IgD-negative memory B cell (primary cell): ENCODE data around the gene LRG1. TPM values are rescaled to one million over a fixed set of nuclear protein-coding genes. Genes with fewer than 3 reads are reported as not detected.

ENCODE experiments used
- H3K27ac Mint-ChIP-seq, 3 donors: one replicate each; pipeline ENCODE4 v1.8.0; 2020 to 2022; ENCODE audit warnings: mild to moderate bottlenecking in 3 of 3, mixed read lengths in 3 of 3, moderate library complexity in 1 of 3
- H3K27me3 Mint-ChIP-seq: one replicate; pipeline ENCODE4 v1.8.0; 2021; ENCODE audit warnings: mixed read lengths
- H3K36me3 Mint-ChIP-seq: one replicate; pipeline ENCODE4 v1.8.0; 2020; ENCODE audit warnings: mild to moderate bottlenecking, mixed read lengths
- H3K4me1 Mint-ChIP-seq, 3 donors: one replicate each; pipeline ENCODE4 v1.8.0; 2020 to 2022; ENCODE audit warnings: mixed read lengths in 3 of 3, mild to moderate bottlenecking in 1 of 3
- H3K4me3 Mint-ChIP-seq, 4 donors: one replicate each; pipeline ENCODE4 v1.8.0; 2020 to 2022; ENCODE audit warnings: mild to moderate bottlenecking in 4 of 4, mixed read lengths in 4 of 4, moderate library complexity in 3 of 4
- H3K9me3 Mint-ChIP-seq, 3 donors: one replicate each; pipeline ENCODE4 v1.8.0; 2020 to 2021; ENCODE audit warnings: mixed read lengths in 3 of 3, mild to moderate bottlenecking in 1 of 3
- polyA plus RNA-seq: library from polyadenylated mRNA; unstranded; fragments of 300-500 nt; fragmentation: Illumina TruSeq; gene quantifications from one replicate; pipeline ENCODE4 v1.2.3, GENCODE V29; 2021

The LRG1 gene
- polyA plus RNA-seq, 1 donor from 2014 or later: 0.81 TPM

DNA sequence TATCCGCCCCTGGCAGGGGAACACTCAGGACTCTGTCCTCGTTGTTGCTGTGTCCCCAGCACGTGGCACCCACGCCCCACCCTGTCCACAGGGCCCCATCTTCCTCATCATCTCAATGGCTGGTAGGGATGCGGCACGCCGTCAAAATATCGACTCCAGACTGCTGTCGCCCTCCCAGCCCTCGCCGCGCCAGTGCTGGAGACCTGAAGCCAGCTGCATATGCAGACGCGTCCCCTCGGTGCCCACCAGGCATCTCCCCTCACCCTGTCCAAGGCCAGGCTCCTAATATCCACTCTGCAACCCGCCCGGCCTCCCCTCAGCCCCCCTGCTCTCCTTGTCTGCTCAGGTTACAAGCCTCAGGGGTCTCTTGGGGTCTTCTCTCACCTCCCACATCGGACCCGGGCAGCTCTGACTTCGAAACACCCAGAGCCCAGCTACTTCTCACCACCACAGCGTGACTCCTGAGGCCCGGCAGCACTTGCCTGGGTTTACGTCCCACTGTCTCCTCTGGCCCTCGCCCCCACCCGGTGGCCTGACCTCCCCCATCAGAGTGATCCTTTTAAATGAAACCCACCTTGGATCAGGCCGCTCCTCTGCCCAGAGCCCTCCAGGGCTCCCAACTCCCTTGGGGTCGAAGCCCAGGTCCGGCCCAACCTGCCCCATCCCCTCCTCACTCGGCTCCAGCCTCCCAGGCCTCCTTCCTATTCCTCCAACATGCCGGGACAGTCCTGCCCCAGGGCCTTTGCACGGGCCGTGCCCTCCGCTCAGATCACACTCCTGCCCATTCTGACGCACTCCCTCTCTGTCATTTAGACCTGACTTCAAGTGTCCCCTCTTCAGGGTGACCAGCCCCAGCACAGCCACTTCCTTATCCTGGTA is 34.0 kb downstream of the LRG1 start:
- H3K36me3 Mint-ChIP-seq: peaks cover 5% of the 10 kb centered on the region
- no peaks in the 10 kb centered on the region for H3K4me1 Mint-ChIP-seq
- H3K9me3 Mint-ChIP-seq: peaks cover 0 to 1% (median 0%) of the 10 kb centered on the region in 3 donors
- no peaks in the 10 kb centered on the region for H3K27me3 Mint-ChIP-seq
- H3K4me3 Mint-ChIP-seq: no peak overlapping the region
- no peak overlapping the region for H3K27ac Mint-ChIP-seq

DNA sequence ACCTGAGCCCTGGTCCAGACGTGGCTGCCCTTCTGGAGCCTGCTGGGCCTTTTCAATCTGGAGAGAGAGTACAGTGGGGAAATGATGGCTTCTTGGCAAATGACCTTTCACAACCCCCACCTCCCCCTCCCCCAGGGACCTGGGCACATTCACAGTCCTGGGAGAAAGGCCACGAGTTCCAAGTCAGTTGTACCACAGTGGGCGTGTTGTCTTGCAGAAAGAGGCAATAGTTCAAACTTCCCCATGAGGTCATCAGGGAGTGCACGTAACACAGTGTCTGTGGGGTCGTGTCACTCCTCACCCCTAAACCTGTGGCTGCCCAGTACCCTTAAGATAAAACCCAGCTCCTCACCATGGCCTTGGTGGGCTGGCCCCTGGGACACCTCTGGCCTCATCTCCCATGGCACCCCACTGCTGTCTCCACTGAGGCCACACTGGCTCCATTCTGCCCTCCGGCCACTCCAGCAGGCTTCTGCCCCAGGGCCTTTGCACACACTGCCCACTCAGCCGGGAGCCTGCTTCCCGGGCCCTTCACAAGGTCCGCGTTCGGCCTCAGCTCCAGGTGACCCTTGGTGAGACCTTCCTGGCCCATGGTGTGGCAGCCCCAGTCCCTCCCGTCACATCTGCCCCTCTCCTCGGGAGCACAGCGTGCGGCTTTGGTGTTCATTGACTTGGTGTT is 34.8 kb downstream of the LRG1 start:
- Mint-ChIP-seq H3K4me3 (no peak overlapping the region), H3K36me3 (peaks cover 5% of the 10 kb centered on the region), H3K9me3 (peaks cover 0 to 1% (median 0%) of the 10 kb centered on the region in 3 donors), H3K27ac (no peak overlapping the region), H3K4me1 (no peaks in the 10 kb centered on the region), H3K27me3 (no peaks in the 10 kb centered on the region)

DNA sequence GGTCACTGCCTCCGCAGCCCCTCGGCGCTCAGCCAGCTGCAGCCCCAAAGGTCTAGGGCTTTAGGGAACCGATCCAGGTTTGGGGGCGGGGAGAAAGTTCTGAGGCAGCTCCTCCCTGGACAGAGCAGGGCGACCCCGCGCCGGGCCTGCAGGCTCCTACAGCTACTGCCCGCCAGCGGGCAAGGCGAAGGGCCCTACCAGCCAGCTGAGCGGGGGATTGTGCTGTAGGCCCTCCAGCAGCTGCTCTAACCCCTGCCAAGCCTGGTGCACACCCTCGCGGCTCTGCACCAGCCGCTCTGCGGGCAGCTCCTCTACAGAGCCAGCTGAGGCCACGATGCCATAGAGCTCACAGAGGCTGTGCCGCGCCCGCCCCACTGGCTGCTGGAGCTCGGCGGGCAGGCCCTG is 35.5 kb downstream of the LRG1 start:
- no peak overlapping the region for H3K27ac Mint-ChIP-seq
- peaks cover 0 to 1% (median 0%) of the 10 kb centered on the region in 3 donors for H3K9me3 Mint-ChIP-seq
- no peak overlapping the region for H3K4me3 Mint-ChIP-seq
- no peaks in the 10 kb centered on the region for H3K27me3 Mint-ChIP-seq
- H3K4me1 Mint-ChIP-seq: no peaks in the 10 kb centered on the region
- H3K36me3 Mint-ChIP-seq: peaks cover 5% of the 10 kb centered on the region

DNA sequence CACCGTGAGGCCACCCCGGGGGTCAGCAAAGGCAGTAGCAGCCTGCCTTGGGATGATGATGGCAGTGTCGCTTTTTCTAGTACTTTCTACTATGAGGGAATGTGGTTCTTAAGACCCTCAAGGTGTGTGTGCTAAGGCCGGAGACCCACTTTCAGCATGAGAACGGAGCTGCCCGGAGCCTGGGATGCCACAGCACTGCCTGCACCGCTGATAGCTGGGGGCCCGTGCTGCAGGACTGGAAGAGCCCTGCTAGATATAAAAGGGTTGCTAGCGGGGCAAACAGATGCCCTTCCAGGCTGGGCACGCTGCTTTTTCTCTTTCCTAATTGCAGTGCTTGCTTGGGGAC is 36.0 kb downstream of the LRG1 start:
- Mint-ChIP-seq H3K27me3 (no peaks in the 10 kb centered on the region), H3K4me3 (no peak overlapping the region), H3K36me3 (peaks cover 5% of the 10 kb centered on the region), H3K4me1 (no peaks in the 10 kb centered on the region), H3K9me3 (peaks cover 0 to 1% (median 0%) of the 10 kb centered on the region in 3 donors), H3K27ac (no peak overlapping the region)

- H3K4me1 Mint-ChIP-seq: no peaks in the 10 kb centered on the region
- no peak overlapping the region for H3K4me3 Mint-ChIP-seq
- H3K36me3 Mint-ChIP-seq: peaks cover 5% of the 10 kb centered on the region
- H3K27ac Mint-ChIP-seq: no peak overlapping the region
- H3K27me3 Mint-ChIP-seq: no peaks in the 10 kb centered on the region
- H3K9me3 Mint-ChIP-seq: peaks cover 0 to 1% (median 0%) of the 10 kb centered on the region in 3 donors
Observed at GRCh38 chr19:4503132-4503824, 36.6 kb downstream of the LRG1 start.

- Mint-ChIP-seq H3K27ac (no peak overlapping the region), H3K27me3 (no peaks in the 10 kb centered on the region), H3K36me3 (peaks cover 5% of the 10 kb centered on the region), H3K9me3 (no peaks in the 10 kb centered on the region), H3K4me3 (peak overlapping the region in 1 of 4 donors; percentile 39), H3K4me1 (no peaks in the 10 kb centered on the region)
Observed at GRCh38 chr19:4502282-4503131, 37.3 kb downstream of the LRG1 start.

DNA sequence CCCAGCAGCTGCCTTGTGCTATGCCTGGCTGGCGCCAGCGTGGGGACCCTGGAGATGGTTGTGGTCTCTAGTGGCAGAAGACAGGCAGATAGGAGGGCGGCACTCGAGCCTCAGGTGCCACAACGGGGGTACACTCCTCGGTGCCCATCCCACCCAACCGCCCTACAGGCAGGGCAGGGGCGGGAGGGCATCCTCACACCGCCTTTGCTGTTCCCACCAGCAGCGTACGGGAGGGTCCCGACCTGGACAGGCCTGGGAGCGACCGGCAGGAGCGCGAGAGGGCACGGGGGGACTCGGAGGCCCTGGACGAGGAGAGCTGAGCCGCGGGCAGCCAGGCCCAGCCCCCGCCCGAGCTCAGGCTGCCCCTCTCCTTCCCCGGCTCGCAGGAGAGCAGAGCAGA is 38.1 kb downstream of the LRG1 start:
- Mint-ChIP-seq H3K4me1 (no peaks in the 10 kb centered on the region), H3K4me3 (no peak overlapping the region), H3K9me3 (no peaks in the 10 kb centered on the region), H3K36me3 (peaks cover 5% of the 10 kb centered on the region), H3K27me3 (no peaks in the 10 kb centered on the region), H3K27ac (no peak overlapping the region)

- H3K27me3 Mint-ChIP-seq: no peaks in the 10 kb centered on the region
- no peak overlapping the region for H3K27ac Mint-ChIP-seq
- no peaks in the 10 kb centered on the region for H3K9me3 Mint-ChIP-seq
- H3K36me3 Mint-ChIP-seq: peaks cover 5% of the 10 kb centered on the region
- H3K4me3 Mint-ChIP-seq: no peak overlapping the region
- no peaks in the 10 kb centered on the region for H3K4me1 Mint-ChIP-seq
Observed at GRCh38 chr19:4500841-4501591, 38.8 kb downstream of the LRG1 start.

GRCh38 chr19:4499855-4500254 is 40.0 kb downstream of the LRG1 start:
- Mint-ChIP-seq H3K27me3 (no peaks in the 10 kb centered on the region), H3K4me1 (no peaks in the 10 kb centered on the region), H3K4me3 (no peak overlapping the region), H3K9me3 (no peaks in the 10 kb centered on the region), H3K27ac (no peak overlapping the region), H3K36me3 (peaks cover 5% of the 10 kb centered on the region)

DNA sequence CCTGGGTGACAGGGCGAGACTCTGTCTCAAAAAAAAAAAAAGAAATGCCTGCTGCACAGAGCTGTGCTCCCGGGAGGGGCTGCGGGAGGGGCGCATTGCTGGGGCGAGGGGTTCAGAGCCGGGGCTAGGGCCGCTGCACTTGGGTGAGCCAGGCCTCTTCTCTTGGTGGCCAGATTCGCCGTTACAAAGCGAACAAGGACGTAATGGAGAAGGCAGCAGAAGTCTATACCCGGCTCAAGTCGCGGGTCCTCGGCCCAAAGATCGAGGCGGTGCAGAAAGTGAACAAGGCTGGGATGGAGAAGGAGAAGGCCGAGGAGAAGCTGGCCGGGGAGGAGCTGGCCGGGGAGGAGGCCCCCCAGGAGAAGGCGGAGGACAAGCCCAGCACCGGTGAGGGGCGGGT is 40.5 kb downstream of the LRG1 start:
- H3K27me3 Mint-ChIP-seq: no peaks in the 10 kb centered on the region
- no peaks in the 10 kb centered on the region for H3K4me1 Mint-ChIP-seq
- H3K9me3 Mint-ChIP-seq: no peaks in the 10 kb centered on the region
- H3K27ac Mint-ChIP-seq: no peak overlapping the region
- H3K4me3 Mint-ChIP-seq: no peak overlapping the region
- peaks cover 5% of the 10 kb centered on the region for H3K36me3 Mint-ChIP-seq

GRCh38 chr19:4498694-4499093 is 41.1 kb downstream of the LRG1 start:
- Mint-ChIP-seq H3K27ac (no peak overlapping the region), H3K36me3 (peaks cover 3% of the 10 kb centered on the region)

GRCh38 chr19:4497770-4498389 is 42.0 kb downstream of the LRG1 start:
- Mint-ChIP-seq H3K36me3 (peaks cover 3% of the 10 kb centered on the region), H3K27ac (no peak overlapping the region), H3K4me1 (no peaks in the 10 kb centered on the region), H3K9me3 (no peaks in the 10 kb centered on the region), H3K27me3 (no peaks in the 10 kb centered on the region), H3K4me3 (no peak overlapping the region)

More at GRCh38 chr19:4498694-4499093, 41.1 kb downstream of the LRG1 start:
- H3K9me3 Mint-ChIP-seq: no peaks in the 10 kb centered on the region
- H3K4me1 Mint-ChIP-seq: no peaks in the 10 kb centered on the region
- no peaks in the 10 kb centered on the region for H3K27me3 Mint-ChIP-seq
- H3K4me3 Mint-ChIP-seq: no peak overlapping the region

- Mint-ChIP-seq H3K4me3 (no peak overlapping the region), H3K27me3 (no peaks in the 10 kb centered on the region)
Observed at GRCh38 chr19:4496304-4496703, 43.5 kb downstream of the LRG1 start.

DNA sequence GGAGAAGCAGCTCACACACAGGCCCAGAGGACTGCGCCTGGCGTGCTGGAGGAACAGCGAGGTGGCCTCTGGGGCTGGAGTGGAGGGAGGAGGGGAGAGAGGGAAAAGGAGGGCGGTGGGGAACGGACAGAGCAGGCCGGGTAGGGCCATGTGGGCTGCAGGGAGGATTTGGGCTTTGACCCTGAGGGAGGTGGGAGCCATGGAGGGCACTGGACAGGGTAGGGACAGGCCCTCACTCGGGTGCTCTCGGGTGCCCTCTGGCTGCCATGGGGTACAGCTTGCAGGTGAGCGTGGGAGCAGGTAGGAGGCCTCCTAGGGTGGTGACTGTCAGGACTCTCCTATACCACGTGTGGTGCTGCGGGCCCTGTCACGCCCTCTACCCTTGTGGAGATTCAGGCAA is 44.4 kb downstream of the LRG1 start:
- Mint-ChIP-seq H3K27ac (no peak overlapping the region), H3K36me3 (no peaks in the 10 kb centered on the region), H3K4me3 (no peak overlapping the region), H3K27me3 (no peaks in the 10 kb centered on the region), H3K9me3 (no peaks in the 10 kb centered on the region), H3K4me1 (no peaks in the 10 kb centered on the region)

More at GRCh38 chr19:4496304-4496703, 43.5 kb downstream of the LRG1 start:
- no peaks in the 10 kb centered on the region for H3K36me3 Mint-ChIP-seq
- no peaks in the 10 kb centered on the region for H3K9me3 Mint-ChIP-seq
- no peaks in the 10 kb centered on the region for H3K4me1 Mint-ChIP-seq
- no peak overlapping the region for H3K27ac Mint-ChIP-seq
